ENCODE data around the gene USHBP1. TPM values are rescaled to one million over a fixed set of nuclear protein-coding genes. Genes with fewer than 3 reads are reported as not detected.
A peak's percentile ranks its signal among the peaks of the same experiment; 100 is the strongest.

USHBP1 gene
- total and polyA plus RNA-seq, 2 of the 4 experiments (the other 2 are of a cell fraction), result not detected

DNA sequence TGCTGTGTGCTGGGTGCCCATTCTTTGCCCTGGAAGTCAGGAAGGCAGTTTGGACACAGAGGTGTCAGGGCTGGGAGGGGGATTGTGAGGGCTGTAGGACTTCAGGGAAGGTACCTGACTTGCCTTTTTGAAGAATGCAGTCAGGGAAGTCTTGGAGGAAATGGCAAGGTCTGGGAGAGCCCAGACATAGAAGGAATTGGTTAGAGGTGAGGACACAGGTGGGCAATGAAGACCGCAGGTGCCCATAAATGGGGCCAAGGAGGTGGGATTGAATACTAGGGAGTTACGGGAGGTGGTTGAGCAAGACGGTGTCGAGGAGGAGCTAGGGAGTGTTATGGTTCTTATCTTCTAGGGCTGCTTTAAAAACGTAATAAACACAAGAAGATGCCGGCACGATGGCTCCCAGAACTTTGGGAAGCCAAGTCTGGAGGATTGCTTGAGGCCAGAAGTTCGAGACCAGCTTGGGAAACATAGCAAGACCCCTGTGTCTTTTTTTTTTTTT lies 43.4 kb upstream of the USHBP1 start:
- POLR2A ChIA-PET (ENCODE audit: unreplicated experiment), result no interaction called here
- Histone ChIP-seq H2BK20ac (ENCODE audit: low read depth, low read length) (no peak overlapping the region), H2BK15ac (ENCODE audit: low read depth, low read length) (no peak overlapping the region), H4K20me1 (ENCODE audit: insufficient read depth, low read length) (peaks cover 21% of the 10 kb centered on the region), H2AK9ac (replicated peaks; ENCODE audit: low read depth, low read length, poor library complexity) (peak overlapping the region; percentile 76), H4K5ac (ENCODE audit: low read depth, low read length) (no peak overlapping the region), H3K4ac (ENCODE audit: low read depth, low read length) (no peak overlapping the region), H3K9me3 (ENCODE audit: control insufficient read depth, insufficient read depth, low read length) (no peaks in the 10 kb centered on the region), H3K9ac (ENCODE audit: low read depth, low read length) (no peak overlapping the region), H3K4me2 (ENCODE audit: low read depth, low read length) (no peak overlapping the region), H3K4me1 (ENCODE audit: control insufficient read depth, insufficient read depth, low read length) (peaks cover 15% of the 10 kb centered on the region), H2BK5ac (ENCODE audit: low read depth, low read length, poor library complexity, severe bottlenecking) (no peak overlapping the region), H2BK120ac (ENCODE audit: low read depth, low read length) (no peak overlapping the region), H3K36me3 (ENCODE audit: control insufficient read depth, insufficient read depth, low read length) (peaks cover 7% of the 10 kb centered on the region), H3K9me1 (ENCODE audit: insufficient read depth, low read length) (peaks cover 31% of the 10 kb centered on the region), H3K27ac (ENCODE audit: insufficient read depth, low read length) (no peak overlapping the region), H3K56ac (ENCODE audit: extremely low read depth, insufficient read depth, low read length) (no peak overlapping the region), H3K18ac (ENCODE audit: low read depth, low read length) (no peak overlapping the region), H3K79me1 (ENCODE audit: low read depth in 1 of 2, low read length in 2 of 2) (peaks cover 20 to 66% of the 10 kb centered on the region in 2 experiments), H4K8ac (ENCODE audit: low read depth in 2 of 2, low read length in 2 of 2) (peak overlapping the region in 1 of 2 experiments; percentile 6; a peak in 1 of 4 replicates), H3K14ac (replicated peaks; ENCODE audit: low read depth, low read length) (no peak overlapping the region), H3K27me3 (ENCODE audit: control insufficient read depth, insufficient read depth, low read length) (no peaks in the 10 kb centered on the region), H3K4me3 (ENCODE audit: insufficient read depth, low read depth, low read length) (no peak overlapping the region), H3K23ac (ENCODE audit: low read depth, low read length) (peak overlapping the region; percentile 13; the same call in 1 of the 2 replicates), H2AK5ac (ENCODE audit: low read depth, low read length) (no peak overlapping the region), H2AFZ (replicated peaks; ENCODE audit: low read length, poor library complexity) (no peak overlapping the region), H4K91ac (ENCODE audit: insufficient read depth, low read depth, low read length) (no peak overlapping the region)
- dilution Hi-C loops (cut with HindIII; ENCODE audit: low sequenced_read_pairs, unreplicated experiment), result no loop called here
- ATAC-seq (ENCODE audit: low read depth), result no peak
- in situ Hi-C loops (cut with MboI; ENCODE audit: low sequenced_read_pairs), result no loop called here
- BruUV-seq (replicated peaks), result no TSS peak
- CTCF ChIA-PET, result no interaction called here
- WGBS, 2 experiments (ENCODE audit: extremely low coverage in 2 of 2, insufficient read length in 1 of 2), result 90% methylated on average over 4 of the region's 8 CpGs; no CpG with 5 or more reads in 1 of the 2 experiments
- intact Hi-C loops (cut with micrococcal nuclease), result no loop called here
- DNase-seq, result no peak
- TF ChIP-seq CHD1 (IDR thresholded peaks at IDR 0.05; ENCODE audit: low read depth, low read length) (no peak), CTCF (conservative IDR thresholded peaks at IDR 0.05; ENCODE audit: low read depth, low read length) (no peak), MXI1 (IDR thresholded peaks at IDR 0.05; ENCODE audit: borderline replicate concordance, low read depth, low read length) (no peak), RCOR1 (IDR thresholded peaks at IDR 0.05; ENCODE audit: insufficient replicate concordance, low read length) (no peak), RAD21 (IDR thresholded peaks at IDR 0.05; ENCODE audit: low read length) (no peak), SMC3 (IDR thresholded peaks at IDR 0.05; ENCODE audit: low read depth, low read length) (no peak), NFE2L2 (IDR thresholded peaks at IDR 0.05; ENCODE audit: low read depth, low read length) (no peak), BHLHE40 (IDR thresholded peaks at IDR 0.05; ENCODE audit: low read depth, low read length) (no peak), POLR2A (IDR thresholded peaks at IDR 0.05; ENCODE audit: low read depth, low read length) (no peak), MAFK (IDR thresholded peaks at IDR 0.05; ENCODE audit: low read depth, low read length) (no peak), FOS (IDR thresholded peaks at IDR 0.05; ENCODE audit: low read depth, low read length) (no peak), RFX5 (IDR thresholded peaks at IDR 0.05; ENCODE audit: low read depth, low read length) (no peak), CEBPB (IDR thresholded peaks at IDR 0.05; ENCODE audit: low read depth, low read length) (no peak), MAZ (IDR thresholded peaks at IDR 0.05; ENCODE audit: borderline replicate concordance, low read depth, low read length) (no peak)
- TF ChIP-seq, protein P1, sequence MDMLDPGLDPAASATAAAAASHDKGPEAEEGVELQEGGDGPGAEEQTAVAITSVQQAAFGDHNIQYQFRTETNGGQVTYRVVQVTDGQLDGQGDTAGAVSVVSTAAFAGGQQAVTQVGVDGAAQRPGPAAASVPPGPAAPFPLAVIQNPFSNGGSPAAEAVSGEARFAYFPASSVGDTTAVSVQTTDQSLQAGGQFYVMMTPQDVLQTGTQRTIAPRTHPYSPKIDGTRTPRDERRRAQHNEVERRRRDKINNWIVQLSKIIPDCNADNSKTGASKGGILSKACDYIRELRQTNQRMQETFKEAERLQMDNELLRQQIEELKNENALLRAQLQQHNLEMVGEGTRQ (IDR thresholded peaks at IDR 0.05; ENCODE audit: low read depth, low read length), result no peak
- TF ChIP-seq, protein P2, sequence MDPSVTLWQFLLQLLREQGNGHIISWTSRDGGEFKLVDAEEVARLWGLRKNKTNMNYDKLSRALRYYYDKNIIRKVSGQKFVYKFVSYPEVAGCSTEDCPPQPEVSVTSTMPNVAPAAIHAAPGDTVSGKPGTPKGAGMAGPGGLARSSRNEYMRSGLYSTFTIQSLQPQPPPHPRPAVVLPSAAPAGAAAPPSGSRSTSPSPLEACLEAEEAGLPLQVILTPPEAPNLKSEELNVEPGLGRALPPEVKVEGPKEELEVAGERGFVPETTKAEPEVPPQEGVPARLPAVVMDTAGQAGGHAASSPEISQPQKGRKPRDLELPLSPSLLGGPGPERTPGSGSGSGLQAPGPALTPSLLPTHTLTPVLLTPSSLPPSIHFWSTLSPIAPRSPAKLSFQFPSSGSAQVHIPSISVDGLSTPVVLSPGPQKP (IDR thresholded peaks at IDR 0.05; ENCODE audit: borderline replicate concordance, low read depth, low read length), result no peak
